ENCODE measurements around the gene SYNE3.

- TF ChIP-seq CTCF (optimal IDR thresholded peaks at IDR 0.05 in 1 of 3, IDR thresholded peaks at IDR 0.05 in 1 of 3, conservative IDR thresholded peaks at IDR 0.05 in 1 of 3; ENCODE audit: extremely low read depth in 1 of 3, insufficient read depth in 2 of 3, low read length in 3 of 3) (no peak), EZH2 (IDR thresholded peaks at IDR 0.05; ENCODE audit: low read length) (no peak)
Measured at GRCh38 chr14:95516554-95517181, at the start of gene SYNE3.
